ENCODE data around the gene PXYLP1.
"Not testable (repeated sequence)": the region's sequence is repeated elsewhere in the genome, so short reads cannot be mapped to it uniquely, and the experiment has no call there.

Gene PXYLP1

GRCh38 chr3:141231101-141231951 is at the start of gene PXYLP1:
TSS of gene PXYLP1 (plus strand) at chr3:141231825. CDS start at chr3:141260176, 28,351 bp downstream.
- DNase-seq (ENCODE audit: low read depth in 1 of 2, low spot score in 1 of 2), result peak; percentile 75 to 84

- DNase-seq (ENCODE audit: low read depth in 1 of 2, low spot score in 1 of 2), result no peak
Observed at GRCh38 chr3:141183606-141184005, 48.0 kb upstream of the PXYLP1 start.

GRCh38 chr3:141184430-141184829 is 47.2 kb upstream of the PXYLP1 start:
- no peak for DNase-seq (ENCODE audit: low read depth in 1 of 2, low spot score in 1 of 2)

- DNase-seq (ENCODE audit: low read depth in 1 of 2, low spot score in 1 of 2), result no peak
Observed at GRCh38 chr3:141191097-141191749, 40.4 kb upstream of the PXYLP1 start.

- peak; percentile 89 to 100 for DNase-seq (ENCODE audit: low read depth in 1 of 2, low spot score in 1 of 2)
Observed at GRCh38 chr3:141192345-141192744, 39.3 kb upstream of the PXYLP1 start.

GRCh38 chr3:141193066-141193830 is 38.4 kb upstream of the PXYLP1 start:
- no peak for DNase-seq (ENCODE audit: low read depth in 1 of 2, low spot score in 1 of 2)

- no peak for DNase-seq (ENCODE audit: low read depth in 1 of 2, low spot score in 1 of 2)
Observed at GRCh38 chr3:141201122-141201521, 30.5 kb upstream of the PXYLP1 start.

GRCh38 chr3:141202682-141203081 is 28.9 kb upstream of the PXYLP1 start:
- DNase-seq (ENCODE audit: low read depth in 1 of 2, low spot score in 1 of 2), result no peak

GRCh38 chr3:141203866-141204265 is 27.8 kb upstream of the PXYLP1 start:
- DNase-seq (ENCODE audit: low read depth in 1 of 2, low spot score in 1 of 2), result no peak

GRCh38 chr3:141204343-141204742 is 27.3 kb upstream of the PXYLP1 start:
- no peak for DNase-seq (ENCODE audit: low read depth in 1 of 2, low spot score in 1 of 2)

GRCh38 chr3:141211306-141211705 is 20.3 kb upstream of the PXYLP1 start:
- DNase-seq (ENCODE audit: low read depth in 1 of 2, low spot score in 1 of 2), result not testable (repeated sequence)

GRCh38 chr3:141212101-141212500 is 19.5 kb upstream of the PXYLP1 start:
- DNase-seq (ENCODE audit: low read depth in 1 of 2, low spot score in 1 of 2), result no peak

- no peak for DNase-seq (ENCODE audit: low read depth in 1 of 2, low spot score in 1 of 2)
Observed at GRCh38 chr3:141212555-141212954, 19.1 kb upstream of the PXYLP1 start.

- DNase-seq (ENCODE audit: low read depth in 1 of 2, low spot score in 1 of 2), result no peak
Observed at GRCh38 chr3:141216975-141217374, 14.7 kb upstream of the PXYLP1 start.

- no peak for DNase-seq (ENCODE audit: low read depth in 1 of 2, low spot score in 1 of 2)
Observed at GRCh38 chr3:141217389-141217788, 14.2 kb upstream of the PXYLP1 start.

- DNase-seq (ENCODE audit: low read depth in 1 of 2, low spot score in 1 of 2), result no peak
Observed at GRCh38 chr3:141218162-141218835, 13.3 kb upstream of the PXYLP1 start.

- DNase-seq (ENCODE audit: low read depth in 1 of 2, low spot score in 1 of 2), result no peak
Observed at GRCh38 chr3:141218926-141219325, 12.7 kb upstream of the PXYLP1 start.

- DNase-seq (ENCODE audit: low read depth in 1 of 2, low spot score in 1 of 2), result no peak
Observed at GRCh38 chr3:141223673-141224166, 7.9 kb upstream of the PXYLP1 start.

- DNase-seq (ENCODE audit: low read depth in 1 of 2, low spot score in 1 of 2), result no peak
Observed at GRCh38 chr3:141225939-141226338, 5.7 kb upstream of the PXYLP1 start.

- DNase-seq (ENCODE audit: low read depth in 1 of 2, low spot score in 1 of 2), result no peak
Observed at GRCh38 chr3:141227216-141227615, 4.4 kb upstream of the PXYLP1 start.

GRCh38 chr3:141227752-141228151 is 3.9 kb upstream of the PXYLP1 start:
- no peak for DNase-seq (ENCODE audit: low read depth in 1 of 2, low spot score in 1 of 2)
